ENCODE results near the gene BNC2. TPM values are rescaled to one million over a fixed set of nuclear protein-coding genes. Genes with fewer than 3 reads are reported as not detected.

BNC2 gene
- total RNA-seq, 1 donor from 2014 or later, result 5.4 TPM

- Mint-ChIP-seq H3K4me3 (no peak overlapping the region), H3K9me3 (peaks cover 2% of the 10 kb centered on the region), H3K27me3 (ENCODE audit: low read depth) (no peaks in the 10 kb centered on the region), H3K36me3 (ENCODE audit: low read depth) (no peaks in the 10 kb centered on the region), H3K4me1 (no peaks in the 10 kb centered on the region), H3K27ac (ENCODE audit: unreplicated experiment) (no peak overlapping the region)
- no peak for DNase-seq (ENCODE audit: low read depth, low spot score)
- no peak for TF ChIP-seq CTCF (conservative IDR thresholded peaks at IDR 0.05)
Observed at GRCh38 chr9:16563446-16563845, 307.0 kb downstream of the BNC2 start.

GRCh38 chr9:16561121-16561520 is 309.3 kb downstream of the BNC2 start:
- no peak overlapping the region for H3K27ac Mint-ChIP-seq (ENCODE audit: unreplicated experiment)
- TF ChIP-seq CTCF (conservative IDR thresholded peaks at IDR 0.05), result no peak
- peaks cover 2% of the 10 kb centered on the region for H3K9me3 Mint-ChIP-seq
- H3K4me1 Mint-ChIP-seq, result no peaks in the 10 kb centered on the region
- no peaks in the 10 kb centered on the region for H3K36me3 Mint-ChIP-seq (ENCODE audit: low read depth)
- DNase-seq (ENCODE audit: low read depth, low spot score), result no peak
- H3K27me3 Mint-ChIP-seq (ENCODE audit: low read depth), result no peaks in the 10 kb centered on the region
- no peak overlapping the region for H3K4me3 Mint-ChIP-seq

DNA sequence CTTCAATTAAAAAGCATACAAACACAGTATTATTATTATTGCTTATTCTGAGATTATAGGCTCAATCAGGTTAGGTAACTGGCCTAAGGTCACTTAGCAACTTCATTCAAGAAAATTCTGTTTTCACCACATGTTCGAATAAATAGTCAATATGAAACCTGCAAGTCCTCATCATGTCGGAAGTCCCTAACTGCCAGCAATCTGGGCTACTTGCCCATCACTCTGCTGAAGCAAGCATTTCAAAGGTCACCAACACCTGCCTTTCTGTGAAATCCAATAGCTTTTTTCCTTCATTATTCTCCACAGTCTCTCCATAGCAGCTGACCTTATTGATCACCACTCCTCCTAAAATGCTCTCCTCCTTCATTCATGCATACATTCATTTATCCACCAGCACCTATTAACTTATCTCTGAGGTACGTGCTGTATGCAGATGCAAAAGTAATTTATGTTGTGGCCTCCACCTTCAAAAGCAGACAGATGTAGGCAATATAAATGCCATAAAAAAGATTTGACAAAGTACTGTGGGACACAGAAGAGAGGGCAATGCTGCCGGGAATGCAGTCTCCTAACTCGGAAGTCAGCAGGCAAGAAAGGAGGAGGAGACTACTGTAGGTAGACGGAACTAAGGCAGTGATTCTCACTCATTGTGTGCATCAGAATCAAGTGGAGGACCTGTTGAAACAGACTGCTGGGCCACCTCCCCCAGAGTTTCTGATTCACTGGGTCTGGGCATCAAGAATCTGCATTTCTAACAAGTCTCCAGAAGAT is 310.9 kb downstream of the BNC2 start:
- peaks cover 2% of the 10 kb centered on the region for H3K9me3 Mint-ChIP-seq
- DNase-seq (ENCODE audit: low read depth, low spot score), result no peak
- no peak for TF ChIP-seq CTCF (conservative IDR thresholded peaks at IDR 0.05)
- H3K36me3 Mint-ChIP-seq (ENCODE audit: low read depth), result no peaks in the 10 kb centered on the region
- H3K27ac Mint-ChIP-seq (ENCODE audit: unreplicated experiment), result no peak overlapping the region
- no peak overlapping the region for H3K4me3 Mint-ChIP-seq
- H3K4me1 Mint-ChIP-seq, result no peaks in the 10 kb centered on the region
- no peaks in the 10 kb centered on the region for H3K27me3 Mint-ChIP-seq (ENCODE audit: low read depth)

- no peak for DNase-seq (ENCODE audit: low read depth, low spot score)
- Mint-ChIP-seq H3K4me3 (no peak overlapping the region), H3K36me3 (ENCODE audit: low read depth) (no peaks in the 10 kb centered on the region), H3K4me1 (no peaks in the 10 kb centered on the region), H3K9me3 (no peaks in the 10 kb centered on the region), H3K27me3 (ENCODE audit: low read depth) (no peaks in the 10 kb centered on the region), H3K27ac (ENCODE audit: unreplicated experiment) (no peak overlapping the region)
- TF ChIP-seq CTCF (conservative IDR thresholded peaks at IDR 0.05), result no peak
Observed at GRCh38 chr9:16555802-16556201, 314.7 kb downstream of the BNC2 start.

GRCh38 chr9:16553869-16554540 is 316.5 kb downstream of the BNC2 start:
- no peak overlapping the region for H3K27ac Mint-ChIP-seq (ENCODE audit: unreplicated experiment)
- DNase-seq (ENCODE audit: low read depth, low spot score), result no peak
- no peaks in the 10 kb centered on the region for H3K9me3 Mint-ChIP-seq
- H3K4me1 Mint-ChIP-seq, result no peaks in the 10 kb centered on the region
- TF ChIP-seq CTCF (conservative IDR thresholded peaks at IDR 0.05), result no peak
- no peaks in the 10 kb centered on the region for H3K36me3 Mint-ChIP-seq (ENCODE audit: low read depth)
- H3K27me3 Mint-ChIP-seq (ENCODE audit: low read depth), result no peaks in the 10 kb centered on the region
- no peak overlapping the region for H3K4me3 Mint-ChIP-seq
